WTC11 (cell line): ENCODE measurements around the gene ADCY6.
"Not testable (repeated sequence)": the region's sequence is repeated elsewhere in the genome, so short reads cannot be mapped to it uniquely, and the experiment has no call there.

Experiments
- CTCF ChIP-seq: fragments of 200-600 bp; IDR thresholded peaks from 2 replicates; pipeline ENCODE4 v1.8.0; 2022; ENCODE audit warnings: antibody characterized with exemption
- E2F4 ChIP-seq: sonication (generic); formaldehyde crosslinking; IDR thresholded peaks from 2 replicates; pipeline ENCODE4 v1.8.1; 2022; ENCODE audit warnings: low read depth, mild to moderate bottlenecking, moderate library complexity, missing genetic modification reagents, borderline replicate concordance
- FOXJ3 ChIP-seq: sonication (generic); formaldehyde crosslinking; IDR thresholded peaks from 2 replicates; pipeline ENCODE4 v1.9.0; 2021; ENCODE audit warnings: missing genetic modification reagents, mild to moderate bottlenecking, borderline replicate concordance
- GABPB1 ChIP-seq: sonication (generic); formaldehyde crosslinking; IDR thresholded peaks from 2 replicates; pipeline ENCODE4 v1.8.1; 2023; ENCODE audit warnings: mild to moderate bottlenecking, missing genetic modification reagents
- NFYB ChIP-seq: sonication (generic); formaldehyde crosslinking; conservative IDR thresholded peaks from 2 replicates; pipeline ENCODE4 v1.8.0; 2022; ENCODE audit warnings: low read depth, missing genetic modification reagents
- NR1H2 ChIP-seq: sonication (generic); formaldehyde crosslinking; IDR thresholded peaks from 2 replicates; pipeline ENCODE4 v1.9.0; 2021; ENCODE audit warnings: mild to moderate bottlenecking, moderate library complexity, missing genetic modification reagents
- NR2C2 ChIP-seq: sonication (generic); formaldehyde crosslinking; IDR thresholded peaks from 2 replicates; pipeline ENCODE4 v1.8.0; 2022; ENCODE audit warnings: mild to moderate bottlenecking, missing genetic modification reagents
- SP1 ChIP-seq: sonication (generic); formaldehyde crosslinking; conservative IDR thresholded peaks from 2 replicates; pipeline ENCODE4 v1.8.1; 2022; ENCODE audit warnings: missing genetic modification reagents
- TCF7 ChIP-seq: sonication (generic); formaldehyde crosslinking; IDR thresholded peaks from 2 replicates; pipeline ENCODE4 v1.8.0; 2022; ENCODE audit warnings: mild to moderate bottlenecking, low read depth, missing genetic modification reagents, moderate library complexity
- TEAD4 ChIP-seq: sonication (generic); formaldehyde crosslinking; IDR thresholded peaks from 2 replicates; pipeline ENCODE4 v1.8.0; 2022; ENCODE audit warnings: mild to moderate bottlenecking, missing genetic modification reagents
- USF2 ChIP-seq: sonication (generic); formaldehyde crosslinking; IDR thresholded peaks from 2 replicates; pipeline ENCODE4 v1.8.1; 2023; ENCODE audit warnings: mild to moderate bottlenecking, missing genetic modification reagents, moderate library complexity
- ZNF263 ChIP-seq: sonication (generic); formaldehyde crosslinking; IDR thresholded peaks from 2 replicates; pipeline ENCODE4 v1.8.1; 2022; ENCODE audit warnings: low read depth, mild to moderate bottlenecking, moderate library complexity, missing genetic modification reagents

- not testable (repeated sequence) for TF ChIP-seq NR2C2; ZNF263 (CRISPR knock-in tag); FOXJ3 (CRISPR knock-in tag); TCF7 (CRISPR knock-in tag); SP1 (CRISPR knock-in tag); E2F4 (CRISPR knock-in tag); USF2 (CRISPR knock-in tag); CTCF; TEAD4; NR1H2; GABPB1 (CRISPR knock-in tag); NFYB (CRISPR knock-in tag)
Measured at GRCh38 chr12:48719002-48719401, 69.9 kb downstream of the ADCY6 start.
